ENCODE measurements around the gene RTN4.

Gene RTN4

DNA sequence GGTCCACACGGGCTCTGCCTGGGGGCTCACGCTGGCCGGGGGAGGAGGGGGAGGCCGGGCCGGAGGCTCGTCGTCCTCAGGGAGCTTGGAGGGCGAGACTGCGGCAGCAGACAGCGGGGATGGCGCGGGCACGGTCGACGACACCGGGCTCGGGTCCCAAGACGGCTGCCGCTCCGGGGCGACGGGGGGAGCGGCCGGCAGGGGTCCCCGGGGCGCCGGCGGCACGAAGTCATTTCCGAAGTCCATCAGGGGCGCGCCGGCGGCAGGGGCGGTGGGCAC, 491 bp downstream of the RTN4 start:
- TF ChIP-seq, protein P1, sequence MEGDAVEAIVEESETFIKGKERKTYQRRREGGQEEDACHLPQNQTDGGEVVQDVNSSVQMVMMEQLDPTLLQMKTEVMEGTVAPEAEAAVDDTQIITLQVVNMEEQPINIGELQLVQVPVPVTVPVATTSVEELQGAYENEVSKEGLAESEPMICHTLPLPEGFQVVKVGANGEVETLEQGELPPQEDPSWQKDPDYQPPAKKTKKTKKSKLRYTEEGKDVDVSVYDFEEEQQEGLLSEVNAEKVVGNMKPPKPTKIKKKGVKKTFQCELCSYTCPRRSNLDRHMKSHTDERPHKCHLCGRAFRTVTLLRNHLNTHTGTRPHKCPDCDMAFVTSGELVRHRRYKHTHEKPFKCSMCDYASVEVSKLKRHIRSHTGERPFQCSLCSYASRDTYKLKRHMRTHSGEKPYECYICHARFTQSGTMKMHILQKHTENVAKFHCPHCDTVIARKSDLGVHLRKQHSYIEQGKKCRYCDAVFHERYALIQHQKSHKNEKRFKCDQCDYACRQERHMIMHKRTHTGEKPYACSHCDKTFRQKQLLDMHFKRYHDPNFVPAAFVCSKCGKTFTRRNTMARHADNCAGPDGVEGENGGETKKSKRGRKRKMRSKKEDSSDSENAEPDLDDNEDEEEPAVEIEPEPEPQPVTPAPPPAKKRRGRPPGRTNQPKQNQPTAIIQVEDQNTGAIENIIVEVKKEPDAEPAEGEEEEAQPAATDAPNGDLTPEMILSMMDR (IDR thresholded peaks at IDR 0.05; ENCODE audit: extremely low read depth, insufficient read depth, missing control alignments), result peak; percentile 0
- peak; percentile 49 for DNase-seq (ENCODE audit: low spot score)
- in situ Hi-C loops (cut with MboI; ENCODE audit: low pct_unique_long_range_greater_than_20kb, low sequenced_read_pairs, unreplicated experiment), result no loop called here

DNA sequence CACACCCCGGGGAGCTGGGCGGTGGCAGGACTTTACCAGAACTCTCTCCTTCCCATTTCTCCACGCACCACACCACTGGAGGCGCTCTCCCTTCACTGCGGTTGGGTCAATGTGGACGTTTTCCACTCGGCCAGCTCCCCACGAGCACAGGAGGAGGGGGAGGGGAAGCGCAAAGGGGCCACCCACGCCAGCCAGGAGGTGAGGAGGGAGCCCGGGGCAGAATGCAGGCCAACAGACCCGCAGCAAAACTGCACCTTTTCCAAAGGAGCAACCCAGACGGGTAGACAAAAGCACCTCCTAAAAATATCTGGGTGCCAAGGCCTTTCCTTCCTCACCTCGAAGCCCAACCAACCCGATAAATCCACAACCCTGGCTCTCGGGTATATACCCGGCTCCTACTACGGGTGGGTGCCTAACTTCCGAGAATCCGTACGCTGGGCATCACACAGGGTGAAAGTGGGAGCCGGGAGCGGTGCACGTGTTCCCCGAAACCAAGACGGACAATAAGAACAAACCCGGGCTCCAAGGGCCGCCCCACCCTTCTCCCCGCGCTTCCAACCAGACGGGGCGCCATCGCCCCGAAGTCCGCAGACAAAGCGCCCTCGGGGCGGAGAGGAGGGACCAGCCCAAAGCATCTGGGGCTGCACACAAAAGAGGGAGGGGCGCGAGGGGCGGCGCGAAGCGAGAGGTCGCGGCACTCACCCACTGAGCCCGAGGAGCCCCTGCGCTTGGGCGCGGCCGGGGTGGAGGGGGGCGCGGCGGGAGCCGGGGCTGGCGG, 1.0 kb downstream of the RTN4 start:
- TF ChIP-seq, protein P1 (IDR thresholded peaks at IDR 0.05; ENCODE audit: extremely low read depth, insufficient read depth, missing control alignments), result peak; percentile 60
- DNase-seq (ENCODE audit: low spot score), result peak; percentile 66
- in situ Hi-C loops (cut with MboI; ENCODE audit: low pct_unique_long_range_greater_than_20kb, low sequenced_read_pairs, unreplicated experiment), result no loop called here

DNA sequence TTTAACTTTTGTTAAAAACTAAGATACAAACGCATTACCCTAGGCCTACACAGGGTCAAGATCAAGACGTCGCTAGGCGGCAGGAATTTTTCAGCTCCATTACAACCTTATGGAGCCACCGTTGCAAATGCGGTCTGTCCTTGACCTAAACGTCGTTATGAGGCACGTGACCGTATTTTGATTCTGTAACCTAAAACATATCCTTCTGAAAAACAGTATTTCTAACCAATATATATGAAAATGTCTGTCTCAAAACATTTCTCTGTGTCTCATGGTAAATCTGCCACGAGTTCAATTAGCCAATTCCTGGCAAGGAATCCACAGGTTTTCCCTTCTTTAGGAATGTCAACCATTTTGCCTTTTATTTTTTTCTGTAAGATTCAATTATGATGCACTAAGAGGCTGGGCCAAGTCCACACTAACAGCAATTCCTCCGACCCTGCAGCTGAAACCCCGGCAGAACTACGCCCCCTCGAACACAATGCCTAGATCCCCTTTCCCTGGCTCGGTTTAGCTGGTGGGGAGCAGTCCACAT, 1.7 kb downstream of the RTN4 start:
- in situ Hi-C loops (cut with MboI; ENCODE audit: low pct_unique_long_range_greater_than_20kb, low sequenced_read_pairs, unreplicated experiment), result no loop called here
- TF ChIP-seq, protein P1 (IDR thresholded peaks at IDR 0.05; ENCODE audit: extremely low read depth, insufficient read depth, missing control alignments), result peak; percentile 12
- DNase-seq (ENCODE audit: low spot score), result no peak

DNA sequence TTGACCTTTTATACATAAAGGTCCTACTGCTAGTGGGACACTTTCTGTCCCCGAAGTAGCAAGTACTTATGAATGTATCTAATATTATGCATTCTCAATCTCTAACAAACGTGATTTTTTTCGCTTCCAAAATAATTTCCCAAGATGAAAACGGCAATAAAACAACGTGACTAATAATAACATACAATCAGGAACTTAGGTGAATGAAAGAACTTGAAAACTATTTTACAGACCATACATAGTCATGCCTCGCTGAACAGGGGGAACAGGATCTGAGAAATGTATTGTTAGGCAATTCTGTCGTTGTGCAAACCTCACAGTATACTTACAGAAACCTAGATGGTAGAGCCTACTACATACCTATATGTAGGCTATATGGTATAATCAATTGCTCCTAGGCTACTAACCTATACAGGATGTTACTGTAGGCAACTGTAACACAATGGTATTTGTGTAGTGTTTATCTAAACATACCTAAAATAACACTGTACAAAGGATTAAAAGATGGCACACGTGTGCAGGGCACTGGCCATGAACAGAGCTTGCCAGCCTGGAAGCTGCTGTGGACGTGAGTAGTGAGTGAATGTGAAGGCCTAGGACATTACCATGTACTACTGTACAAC, 2.5 kb downstream of the RTN4 start:
- TF ChIP-seq, protein P1 (IDR thresholded peaks at IDR 0.05; ENCODE audit: extremely low read depth, insufficient read depth, missing control alignments), result no peak
- no peak for DNase-seq (ENCODE audit: low spot score)
- in situ Hi-C loops (cut with MboI; ENCODE audit: low pct_unique_long_range_greater_than_20kb, low sequenced_read_pairs, unreplicated experiment), result no loop called here

DNA sequence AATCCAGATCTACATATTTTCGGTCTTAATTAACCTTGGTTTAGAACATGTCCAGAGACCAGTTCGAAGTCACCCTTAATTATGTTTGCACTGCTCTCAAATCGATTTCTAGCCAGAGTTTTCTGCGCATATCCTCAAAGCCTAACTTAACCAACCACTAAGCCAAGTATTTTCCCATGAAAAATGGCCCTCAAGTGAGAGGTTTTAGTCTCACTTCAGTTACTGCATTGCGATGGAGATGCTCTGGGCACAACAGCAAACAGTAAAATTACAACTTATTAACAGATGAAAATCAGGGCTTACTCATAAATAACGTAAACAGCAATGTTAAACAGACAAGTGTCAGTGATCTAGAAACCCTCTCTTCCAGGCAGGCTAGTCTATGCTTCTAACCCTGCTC, 4.5 kb downstream of the RTN4 start:
- no peak for DNase-seq (ENCODE audit: low spot score)
- in situ Hi-C loops (cut with MboI; ENCODE audit: low pct_unique_long_range_greater_than_20kb, low sequenced_read_pairs, unreplicated experiment), result no loop called here
- TF ChIP-seq, protein P1 (IDR thresholded peaks at IDR 0.05; ENCODE audit: extremely low read depth, insufficient read depth, missing control alignments), result no peak

DNA sequence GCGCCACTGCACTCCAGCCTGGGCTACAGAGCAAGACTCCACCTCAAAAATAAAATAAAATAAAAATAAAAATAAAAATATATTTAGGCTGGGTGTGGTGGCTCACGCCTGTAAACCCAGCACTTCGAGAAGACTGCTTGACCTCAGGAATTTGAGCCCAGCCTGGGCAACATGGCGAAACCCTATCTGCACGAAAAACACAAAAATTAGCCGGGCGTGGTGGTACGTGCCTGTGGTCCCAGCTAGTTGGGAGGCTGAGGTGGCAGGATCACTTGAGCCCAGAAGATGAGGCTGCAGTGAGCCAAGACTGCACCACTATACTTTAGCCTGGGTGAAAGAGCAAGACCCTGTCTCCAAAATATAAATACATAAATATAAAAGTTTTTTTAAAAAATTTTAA, 6.4 kb downstream of the RTN4 start:
- DNase-seq (ENCODE audit: low spot score), result no peak
- in situ Hi-C loops (cut with MboI; ENCODE audit: low pct_unique_long_range_greater_than_20kb, low sequenced_read_pairs, unreplicated experiment), result no loop called here
- TF ChIP-seq, protein P1 (IDR thresholded peaks at IDR 0.05; ENCODE audit: extremely low read depth, insufficient read depth, missing control alignments), result no peak

Data from GM13977 (cell line).